ENCODE results near the gene VWA3A.
"Not testable (repeated sequence)": the region's sequence is repeated elsewhere in the genome, so short reads cannot be mapped to it uniquely, and the experiment has no call there.

The VWA3A gene

GRCh38 chr16:22092143-22092933, at the start of gene VWA3A:
Gene VWA3A, plus strand, starts transcription at chr16:22092541. Its CDS starts 97 bp downstream, at chr16:22092638.
- DNase-seq (ENCODE audit: low read depth) = no peak

GRCh38 chr16:22043882-22044281, 48.5 kb upstream of the VWA3A start:
- not testable (repeated sequence) for DNase-seq (ENCODE audit: low read depth)

- DNase-seq (ENCODE audit: low read depth) = not testable (repeated sequence)
These were observed 46.5 kb upstream of the VWA3A start for GRCh38 chr16:22045888-22046287.

GRCh38 chr16:22050963-22051362, 41.4 kb upstream of the VWA3A start:
- DNase-seq (ENCODE audit: low read depth) = no peak

- DNase-seq (ENCODE audit: low read depth) = no peak
These were observed 39.4 kb upstream of the VWA3A start for GRCh38 chr16:22052980-22053379.

- DNase-seq (ENCODE audit: low read depth) = no peak
These were observed 38.4 kb upstream of the VWA3A start for GRCh38 chr16:22053921-22054341.

GRCh38 chr16:22054847-22055590, 37.3 kb upstream of the VWA3A start:
- DNase-seq (ENCODE audit: low read depth) = no peak

- DNase-seq (ENCODE audit: low read depth) = no peak
These were observed 36.5 kb upstream of the VWA3A start for GRCh38 chr16:22055881-22056280.

GRCh38 chr16:22063888-22064467, 28.4 kb upstream of the VWA3A start:
- no peak for DNase-seq (ENCODE audit: low read depth)

GRCh38 chr16:22065252-22065651, 27.1 kb upstream of the VWA3A start:
- DNase-seq (ENCODE audit: low read depth) = no peak

GRCh38 chr16:22070361-22071330, 21.7 kb upstream of the VWA3A start:
- no peak for DNase-seq (ENCODE audit: low read depth)

- DNase-seq (ENCODE audit: low read depth) = no peak
These were observed 20.9 kb upstream of the VWA3A start for GRCh38 chr16:22071331-22071910.

GRCh38 chr16:22073350-22073749, 19.0 kb upstream of the VWA3A start:
- DNase-seq (ENCODE audit: low read depth) = no peak

- DNase-seq (ENCODE audit: low read depth) = no peak
These were observed 17.1 kb upstream of the VWA3A start for GRCh38 chr16:22075043-22075757.

GRCh38 chr16:22075776-22076175, 16.6 kb upstream of the VWA3A start:
- no peak for DNase-seq (ENCODE audit: low read depth)

- DNase-seq (ENCODE audit: low read depth) = peak; percentile 39
These were observed 14.5 kb upstream of the VWA3A start for GRCh38 chr16:22077700-22078313.

- DNase-seq (ENCODE audit: low read depth) = no peak
These were observed 13.7 kb upstream of the VWA3A start for GRCh38 chr16:22078656-22079055.

GRCh38 chr16:22081050-22081449, 11.3 kb upstream of the VWA3A start:
- DNase-seq (ENCODE audit: low read depth) = no peak

- DNase-seq (ENCODE audit: low read depth) = no peak
These were observed 5.9 kb upstream of the VWA3A start for GRCh38 chr16:22086440-22086839.

GRCh38 chr16:22088642-22089041, 3.7 kb upstream of the VWA3A start:
- DNase-seq (ENCODE audit: low read depth) = no peak

All from activated T-helper 1 cell treated with Interleukin-2 at 50 U/mL for 16 hours (primary cell).